RWPE2 (cell line): ENCODE measurements around the gene PRM3.

Source experiments
- ATAC-seq: fragments of 200-7000 bp; cut with Tn5 transposase; 3 replicates; pipeline ENCODE4 v1.9.1; 2021; ENCODE audit warnings: low read depth
- DNase-seq: peaks from one replicate; pipeline ENCODE4 v3.0.0-alpha.2; 2020; ENCODE audit warnings: low spot score
- H3K27ac ChIP-seq: fragments of 450-650 bp; 2 replicates; pipeline ENCODE4 v1.5.1; 2017; ENCODE audit warnings: mild to moderate bottlenecking; ENCODE audit not compliant: poor library complexity, severe bottlenecking
- H3K27me3 ChIP-seq: fragments of 250-450 bp; sonication (Bioruptor Pico); 2 replicates; pipeline ENCODE4 v1.5.1; 2021; ENCODE audit warnings: mild to moderate bottlenecking, moderate library complexity; ENCODE audit not compliant: insufficient read depth, poor library complexity, severe bottlenecking
- H3K36me3 ChIP-seq: fragments of 250-450 bp; sonication (Bioruptor Pico); 2 replicates; pipeline ENCODE4 v1.5.1; 2020; ENCODE audit warnings: low read depth, mild to moderate bottlenecking, moderate library complexity
- H3K4me1 ChIP-seq: fragments of 250-450 bp; sonication (Bioruptor Pico); 2 replicates; pipeline ENCODE4 v1.5.1; 2021; ENCODE audit warnings: mild to moderate bottlenecking, moderate library complexity; ENCODE audit not compliant: insufficient read depth, poor library complexity, severe bottlenecking
- H3K4me3 ChIP-seq: fragments of 250-450 bp; sonication (Bioruptor Pico); 2 replicates; pipeline ENCODE4 v1.5.1; 2021; ENCODE audit warnings: mild to moderate bottlenecking, moderate library complexity; ENCODE audit not compliant: severe bottlenecking
- H3K9me3 ChIP-seq: fragments of 250-450 bp; sonication (Bioruptor Pico); 2 replicates; pipeline ENCODE4 v1.5.1; 2021; ENCODE audit warnings: mild to moderate bottlenecking, moderate library complexity; ENCODE audit not compliant: severe bottlenecking
- TF ChIP-seq, protein P1 (sequence below): fragments of 450-650 bp; IDR thresholded peaks from one replicate; pipeline ENCODE4 v1.5.1; 2017; ENCODE audit warnings: mild to moderate bottlenecking, moderate library complexity; ENCODE audit not compliant: poor library complexity, severe bottlenecking

Gene PRM3

DNA sequence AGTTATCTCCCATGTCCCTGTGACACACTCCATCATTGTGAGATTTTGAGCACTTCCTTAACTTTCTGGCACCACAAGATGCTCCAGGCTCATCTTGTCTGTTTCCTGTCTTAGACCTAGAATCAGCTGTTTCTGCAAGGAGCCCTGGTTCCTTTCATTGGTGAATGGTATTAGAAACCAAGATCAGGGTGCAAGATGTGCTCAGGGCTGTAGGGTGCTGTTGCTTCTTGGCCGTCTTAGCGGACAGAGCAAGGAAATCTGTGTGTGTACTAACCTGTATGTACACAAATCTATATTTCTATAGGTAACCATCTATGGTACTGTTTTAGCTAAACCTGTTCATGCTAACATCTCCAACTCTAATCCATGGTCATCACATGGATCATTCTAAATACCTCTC lies 15.8 kb upstream of the PRM3 start:
- TF ChIP-seq, protein P1, sequence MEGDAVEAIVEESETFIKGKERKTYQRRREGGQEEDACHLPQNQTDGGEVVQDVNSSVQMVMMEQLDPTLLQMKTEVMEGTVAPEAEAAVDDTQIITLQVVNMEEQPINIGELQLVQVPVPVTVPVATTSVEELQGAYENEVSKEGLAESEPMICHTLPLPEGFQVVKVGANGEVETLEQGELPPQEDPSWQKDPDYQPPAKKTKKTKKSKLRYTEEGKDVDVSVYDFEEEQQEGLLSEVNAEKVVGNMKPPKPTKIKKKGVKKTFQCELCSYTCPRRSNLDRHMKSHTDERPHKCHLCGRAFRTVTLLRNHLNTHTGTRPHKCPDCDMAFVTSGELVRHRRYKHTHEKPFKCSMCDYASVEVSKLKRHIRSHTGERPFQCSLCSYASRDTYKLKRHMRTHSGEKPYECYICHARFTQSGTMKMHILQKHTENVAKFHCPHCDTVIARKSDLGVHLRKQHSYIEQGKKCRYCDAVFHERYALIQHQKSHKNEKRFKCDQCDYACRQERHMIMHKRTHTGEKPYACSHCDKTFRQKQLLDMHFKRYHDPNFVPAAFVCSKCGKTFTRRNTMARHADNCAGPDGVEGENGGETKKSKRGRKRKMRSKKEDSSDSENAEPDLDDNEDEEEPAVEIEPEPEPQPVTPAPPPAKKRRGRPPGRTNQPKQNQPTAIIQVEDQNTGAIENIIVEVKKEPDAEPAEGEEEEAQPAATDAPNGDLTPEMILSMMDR, result no peak
- no peaks in the 10 kb centered on the region for H3K4me1 ChIP-seq
- no peak overlapping the region for H3K4me3 ChIP-seq
- no peak for DNase-seq
- H3K27me3 ChIP-seq, result no peaks in the 10 kb centered on the region
- ATAC-seq, result no peak
- no peak overlapping the region for H3K27ac ChIP-seq
- H3K9me3 ChIP-seq, result no peaks in the 10 kb centered on the region
- H3K36me3 ChIP-seq, result no peaks in the 10 kb centered on the region

DNA sequence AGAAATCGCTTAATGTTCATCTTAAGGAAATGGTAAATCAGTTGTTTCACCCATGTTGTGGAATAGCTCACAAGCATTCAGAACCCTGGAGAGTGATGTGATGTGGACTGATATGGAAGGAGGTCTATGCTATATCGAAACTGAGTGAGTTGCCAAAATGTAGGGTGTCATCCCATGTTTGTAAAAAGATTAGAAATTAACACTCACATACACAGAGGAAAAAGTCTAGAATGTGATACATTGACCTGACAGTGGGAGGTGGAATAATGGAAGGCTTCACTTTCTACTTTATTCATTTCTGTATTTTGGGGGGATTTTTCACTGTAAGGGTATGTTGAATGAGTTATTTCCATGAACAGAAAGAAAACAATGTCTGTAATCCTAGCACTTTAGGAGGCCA lies 12.4 kb upstream of the PRM3 start:
- H3K4me1 ChIP-seq, result no peaks in the 10 kb centered on the region
- TF ChIP-seq, protein P1, result no peak
- DNase-seq (no peak), ATAC-seq (no peak)
- no peaks in the 10 kb centered on the region for H3K9me3 ChIP-seq
- H3K27me3 ChIP-seq, result no peaks in the 10 kb centered on the region
- no peak overlapping the region for H3K4me3 ChIP-seq
- H3K36me3 ChIP-seq, result no peaks in the 10 kb centered on the region
- H3K27ac ChIP-seq, result no peak overlapping the region

DNA sequence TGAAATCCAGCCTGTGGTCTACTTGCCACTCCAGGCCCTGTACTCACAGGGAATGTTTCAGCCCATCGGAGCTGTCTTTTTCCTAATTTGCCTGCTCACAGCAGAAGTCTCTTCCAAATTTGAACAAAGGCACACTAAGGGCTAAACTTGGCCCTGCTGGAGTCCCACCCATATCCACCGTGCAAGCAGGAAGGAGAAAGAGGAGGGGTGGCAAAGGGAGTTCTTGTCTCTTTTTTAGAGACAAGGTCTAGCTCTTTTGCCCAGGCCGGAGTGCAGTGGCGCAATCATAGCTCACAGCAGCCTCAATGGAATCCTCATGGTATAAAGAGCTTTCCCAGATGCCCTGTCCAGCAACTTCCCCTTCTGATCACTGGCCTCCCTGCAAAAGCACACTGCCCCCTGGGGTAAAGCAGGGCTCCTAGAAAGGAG lies 10.4 kb upstream of the PRM3 start:
- no peaks in the 10 kb centered on the region for H3K27me3 ChIP-seq
- TF ChIP-seq, protein P1, result no peak
- ATAC-seq (no peak), DNase-seq (no peak)
- H3K4me1 ChIP-seq, result no peaks in the 10 kb centered on the region
- no peak overlapping the region for H3K4me3 ChIP-seq
- H3K9me3 ChIP-seq, result no peaks in the 10 kb centered on the region
- H3K27ac ChIP-seq, result no peak overlapping the region
- H3K36me3 ChIP-seq, result no peaks in the 10 kb centered on the region

DNA sequence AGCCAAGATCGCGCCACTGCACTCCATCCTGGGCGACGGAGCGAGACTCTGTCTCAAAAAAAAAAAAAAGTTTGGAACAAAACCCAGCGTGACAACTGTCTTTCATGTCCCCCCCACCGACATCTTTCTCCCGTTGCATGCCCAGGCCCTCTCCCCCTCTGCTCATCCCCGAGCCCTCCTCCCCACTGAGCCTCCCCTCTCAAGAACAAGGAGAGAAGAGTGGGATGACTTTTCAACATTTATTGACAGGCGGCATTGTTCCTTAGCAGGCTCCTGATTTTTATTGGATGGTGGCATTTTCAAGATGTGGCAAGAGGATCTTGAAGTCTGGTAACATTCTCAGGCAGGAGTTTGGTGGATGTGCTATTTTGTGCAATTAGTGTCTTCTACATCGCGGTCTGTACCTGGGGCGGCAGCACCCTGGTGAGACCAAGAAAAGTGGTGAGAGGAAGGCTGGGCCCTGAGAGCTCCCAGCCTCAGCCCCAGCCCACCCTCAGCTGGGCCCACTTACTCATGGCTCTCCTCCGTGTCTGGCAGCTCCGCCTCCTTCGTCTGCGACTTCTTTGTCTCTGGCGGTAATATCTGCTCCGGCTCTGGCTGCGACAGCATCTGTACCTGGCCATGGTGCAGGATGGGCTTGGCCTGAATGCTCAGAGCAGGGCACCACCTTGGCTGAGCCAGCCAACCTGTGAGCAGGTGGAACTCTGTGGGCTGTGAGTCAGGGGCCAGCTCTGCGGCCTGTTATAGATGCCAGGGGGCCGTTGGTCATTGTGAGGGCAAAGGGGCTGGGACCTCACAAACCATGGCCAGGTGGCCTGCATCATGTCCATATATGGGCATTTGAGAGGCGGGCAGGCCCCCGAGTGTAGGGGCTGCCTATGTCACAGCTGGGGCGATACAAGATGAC lies 7.4 kb upstream of the PRM3 start, which contains the start of gene PRM1:
Gene PRM1, minus strand, starts transcription at position 715 of the 907 bp plus-strand sequence. Its CDS starts 92 bp downstream, at position 623.
- no peak for ATAC-seq
- Histone ChIP-seq H3K27ac (no peak within 1 kb of the TSS), H3K36me3 (no peaks in the 10 kb centered on the region), H3K4me3 (no peak within 1 kb of the TSS), H3K27me3 (no peaks in the 10 kb centered on the region), H3K4me1 (no peaks in the 10 kb centered on the region), H3K9me3 (no peaks in the 10 kb centered on the region)
- TF ChIP-seq, protein P1, result no peak
- no peak for DNase-seq
